Peyer's patch (tissue), 4 donors: Measurements from ENCODE around the gene SERGEF. TPM values are rescaled to one million over a fixed set of nuclear protein-coding genes. Genes with fewer than 3 reads are reported as not detected.

Experiments
- DNase-seq, 3 donors: peaks; one replicate each; pipeline ENCODE4 v3.0.0-alpha.2; 2017 to 2019
- H3K27ac ChIP-seq, 4 donors: fragments of 200-600 bp; sonication (generic); one replicate each; pipeline ENCODE4 v1.5.1; 2016 to 2019
- H3K27me3 ChIP-seq, 2 donors: fragments of 200-600 bp; sonication (generic); one replicate each; pipeline ENCODE4 v1.5.1; 2019
- H3K36me3 ChIP-seq, 3 donors: fragments of 200-600 bp; sonication (generic); one replicate each; pipeline ENCODE4 v1.5.1; 2016 to 2019
- H3K4me1 ChIP-seq, 4 donors: fragments of 200-600 bp; sonication (generic); one replicate each; pipeline ENCODE4 v1.5.1; 2016 to 2019
- H3K4me3 ChIP-seq, 4 donors: fragments of 200-600 bp; sonication (generic); 1 replicate in 3 of 4; 2 replicates in 1 of 4; pipeline ENCODE4 v1.5.1; 2016 to 2019; ENCODE audit warnings: mild to moderate bottlenecking in 1 of 4
- H3K9me3 ChIP-seq, 4 donors: fragments of 200-600 bp; sonication (generic); one replicate each; pipeline ENCODE4 v1.5.1; 2016 to 2019; ENCODE audit warnings: mild to moderate bottlenecking in 1 of 4
- CTCF ChIP-seq, 6 experiments: fragments of 450-650 bp in 4 of 6; fragments of 200-600 bp in 2 of 6; sonication (generic) in 1 of 6; IDR thresholded peaks; one replicate each; pipeline ENCODE4 v1.5.1; 2017 to 2019; ENCODE audit warnings: antibody characterized with exemption in 6 of 6, mild to moderate bottlenecking in 3 of 6, moderate library complexity in 1 of 6
- POLR2A ChIP-seq, 2 donors: fragments of 450-650 bp; IDR thresholded peaks; one replicate each; pipeline ENCODE4 v1.5.1; 2017; ENCODE audit warnings: antibody characterized with exemption in 2 of 2, mild to moderate bottlenecking in 2 of 2, moderate library complexity in 2 of 2
- total RNA-seq, 4 donors: library from RNA; depleted of rRNA; stranded (reverse); fragments of >200 nt; gene quantifications; one replicate each; pipeline ENCODE4 v1.1.0, GENCODE V29; 2016

SERGEF gene
- total RNA-seq, 4 donors from 2014 or later = 19.4 to 40.4 (median 27.7) TPM

GRCh38 chr11:17892409-17892808 lies 120.4 kb downstream of the SERGEF start:
- Histone ChIP-seq H3K4me1 (no peaks in the 10 kb centered on the region), H3K9me3 (no peaks in the 10 kb centered on the region), H3K27me3 (no peaks in the 10 kb centered on the region), H3K4me3 (no peak overlapping the region), H3K36me3 (no peaks in the 10 kb centered on the region), H3K27ac (no peak overlapping the region)
- no peak for DNase-seq
- TF ChIP-seq CTCF (IDR thresholded peaks at IDR 0.05) (no peak), POLR2A (IDR thresholded peaks at IDR 0.05) (no peak)

DNA sequence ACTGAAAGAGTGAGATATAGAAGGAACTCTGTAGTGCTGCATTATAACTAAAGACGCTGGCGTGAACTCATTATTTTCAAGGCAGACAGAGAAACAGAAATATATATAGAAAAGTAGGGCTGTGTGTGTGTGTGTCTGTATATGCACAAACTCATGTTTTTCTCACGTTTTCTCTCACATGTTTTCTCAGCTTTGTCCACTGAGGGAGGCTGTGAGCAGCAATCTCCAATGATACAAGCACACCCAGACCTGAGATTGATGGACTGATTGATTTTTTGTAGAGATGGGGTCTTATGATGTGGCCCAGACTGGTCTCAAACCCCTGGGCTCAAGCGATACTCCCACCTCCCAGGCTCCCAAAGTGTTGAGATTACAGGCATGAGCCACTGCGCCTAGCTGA lies 122.5 kb downstream of the SERGEF start:
- no peak for TF ChIP-seq CTCF (IDR thresholded peaks at IDR 0.05)
- no peak for TF ChIP-seq POLR2A (IDR thresholded peaks at IDR 0.05)
- no peak for DNase-seq

GRCh38 chr11:17887779-17888178 lies 125.1 kb downstream of the SERGEF start:
- no peak for TF ChIP-seq CTCF (IDR thresholded peaks at IDR 0.05)
- TF ChIP-seq POLR2A (IDR thresholded peaks at IDR 0.05) = no peak
- Histone ChIP-seq H3K27me3 (no peaks in the 10 kb centered on the region), H3K4me1 (no peaks in the 10 kb centered on the region), H3K4me3 (no peak overlapping the region), H3K27ac (no peak overlapping the region), H3K36me3 (no peaks in the 10 kb centered on the region), H3K9me3 (no peaks in the 10 kb centered on the region)
- DNase-seq = no peak

More for the DNA sequence above, 122.5 kb downstream of the SERGEF start:
- H3K27me3 ChIP-seq = no peaks in the 10 kb centered on the region
- no peak overlapping the region for H3K27ac ChIP-seq
- no peaks in the 10 kb centered on the region for H3K4me1 ChIP-seq
- H3K4me3 ChIP-seq = no peak overlapping the region
- H3K9me3 ChIP-seq = no peaks in the 10 kb centered on the region
- H3K36me3 ChIP-seq = no peaks in the 10 kb centered on the region

DNA sequence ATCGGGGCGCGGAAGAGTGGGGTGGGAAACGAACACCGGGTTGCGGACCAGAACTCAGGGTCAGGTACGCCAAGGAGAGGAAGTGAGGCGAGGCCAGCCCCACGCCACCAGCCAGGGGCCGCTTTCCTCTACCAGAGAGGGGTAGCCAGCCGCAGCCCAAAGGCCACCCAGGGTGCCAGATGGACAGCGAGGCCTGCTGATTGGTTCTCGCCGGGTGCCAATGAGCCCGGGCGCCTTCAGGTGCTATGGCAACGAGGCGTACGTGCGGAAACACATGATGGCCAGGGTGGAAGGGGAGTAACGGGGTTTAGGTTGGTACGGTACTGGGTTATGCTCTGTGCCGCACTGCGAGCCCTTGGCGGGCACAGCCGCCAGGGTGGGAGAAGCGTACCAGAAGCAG lies 128.9 kb downstream of the SERGEF start:
- TF ChIP-seq CTCF (IDR thresholded peaks at IDR 0.05) (no peak), POLR2A (IDR thresholded peaks at IDR 0.05) (no peak)
- H3K9me3 ChIP-seq = no peaks in the 10 kb centered on the region
- no peak for DNase-seq

DNA sequence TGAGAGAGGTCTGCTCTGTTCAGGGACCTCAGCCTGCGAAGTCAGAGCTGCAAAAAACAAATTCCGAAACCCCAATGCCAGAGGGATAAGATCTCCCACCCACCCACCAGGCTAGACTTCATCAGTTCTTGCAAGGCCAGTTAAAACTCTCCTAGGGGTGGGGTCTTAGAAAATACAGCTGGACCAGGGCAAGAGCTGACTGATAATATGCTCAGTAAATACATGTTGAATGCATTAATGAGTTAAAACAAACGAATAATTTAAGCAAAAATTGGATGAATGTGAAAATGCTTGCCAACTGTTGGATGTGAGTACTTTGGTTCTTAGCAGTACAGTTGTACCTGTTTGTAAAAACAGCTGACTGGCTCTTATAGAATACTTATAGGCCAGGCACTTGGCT lies 129.8 kb downstream of the SERGEF start:
- DNase-seq = no peak
- Histone ChIP-seq H3K27me3 (no peaks in the 10 kb centered on the region), H3K4me3 (no peak overlapping the region), H3K27ac (no peak overlapping the region), H3K36me3 (no peaks in the 10 kb centered on the region), H3K4me1 (no peaks in the 10 kb centered on the region), H3K9me3 (no peaks in the 10 kb centered on the region)
- TF ChIP-seq POLR2A (IDR thresholded peaks at IDR 0.05) (no peak), CTCF (IDR thresholded peaks at IDR 0.05) (no peak)

More for the DNA sequence above, 128.9 kb downstream of the SERGEF start:
- no peaks in the 10 kb centered on the region for H3K36me3 ChIP-seq
- H3K4me3 ChIP-seq = no peak overlapping the region
- no peaks in the 10 kb centered on the region for H3K4me1 ChIP-seq
- no peaks in the 10 kb centered on the region for H3K27me3 ChIP-seq
- no peak overlapping the region for H3K27ac ChIP-seq

GRCh38 chr11:17878743-17879142 lies 134.1 kb downstream of the SERGEF start:
- H3K4me3 ChIP-seq = no peak overlapping the region
- no peak for DNase-seq
- no peaks in the 10 kb centered on the region for H3K4me1 ChIP-seq
- H3K9me3 ChIP-seq = no peaks in the 10 kb centered on the region
- TF ChIP-seq CTCF (IDR thresholded peaks at IDR 0.05) = no peak
- TF ChIP-seq POLR2A (IDR thresholded peaks at IDR 0.05) = no peak
- no peaks in the 10 kb centered on the region for H3K27me3 ChIP-seq
- H3K36me3 ChIP-seq = no peaks in the 10 kb centered on the region
- H3K27ac ChIP-seq = no peak overlapping the region
